Lower leg skin (tissue), 3 donors: Measurements from ENCODE around the gene GRAMD2A.

Experiments
- CTCF ChIP-seq, 3 donors: fragments of 450-650 bp; IDR thresholded peaks; one replicate each; pipeline ENCODE4 v1.5.1; 2016; ENCODE audit warnings: antibody characterized with exemption in 3 of 3, mild to moderate bottlenecking in 3 of 3, moderate library complexity in 2 of 3
- POLR2A ChIP-seq, 2 donors: fragments of 450-650 bp; IDR thresholded peaks; one replicate each; pipeline ENCODE4 v1.6.1; 2016 to 2017; ENCODE audit warnings: antibody characterized with exemption in 2 of 2, mild to moderate bottlenecking in 1 of 2, moderate library complexity in 1 of 2

GRCh38 chr15:72110355-72110754, 87.2 kb downstream of the GRAMD2A start:
- TF ChIP-seq CTCF (IDR thresholded peaks at IDR 0.05): no peak
- TF ChIP-seq POLR2A (IDR thresholded peaks at IDR 0.05): no peak
